ENCODE data around the gene MAP3K10. TPM values are rescaled to one million over a fixed set of nuclear protein-coding genes. Genes with fewer than 3 reads are reported as not detected.

MAP3K10 gene
- total and polyA plus RNA-seq, 2 of the 13 experiments (the other 11 are each of a cell fraction or from before 2014, with no cell fraction given), result 3.4 to 5.0 TPM

- TF ChIP-seq FOXO4 (CRISPR knock-in tag; conservative IDR thresholded peaks at IDR 0.05) (no peak), HINFP (CRISPR knock-in tag; IDR thresholded peaks at IDR 0.05; ENCODE audit: low read depth) (no peak), JDP2 (CRISPR knock-in tag; IDR thresholded peaks at IDR 0.05; ENCODE audit: borderline replicate concordance) (no peak), HOXA7 (CRISPR knock-in tag; IDR thresholded peaks at IDR 0.05) (no peak), ZNF331 (CRISPR knock-in tag; IDR thresholded peaks at IDR 0.05) (no peak), CERS6 (CRISPR knock-in tag; IDR thresholded peaks at IDR 0.05) (no peak), PBX2 (CRISPR knock-in tag; IDR thresholded peaks at IDR 0.05) (no peak), KDM3A (CRISPR knock-in tag; IDR thresholded peaks at IDR 0.05; ENCODE audit: low read depth) (no peak), DMAP1 (CRISPR knock-in tag; IDR thresholded peaks at IDR 0.05) (no peak), ZKSCAN8 (CRISPR knock-in tag; IDR thresholded peaks at IDR 0.05; ENCODE audit: borderline replicate concordance) (no peak), NFYC (CRISPR knock-in tag; IDR thresholded peaks at IDR 0.05) (no peak), MLX (CRISPR knock-in tag; IDR thresholded peaks at IDR 0.05) (no peak), RARG (CRISPR knock-in tag; IDR thresholded peaks at IDR 0.05; ENCODE audit: low read depth) (no peak), TFE3 (CRISPR knock-in tag; IDR thresholded peaks at IDR 0.05) (no peak)
Observed at GRCh38 chr19:40255619-40256166, 64.5 kb downstream of the MAP3K10 start (continued).

All from HepG2 (cell line).